ENCODE data around the gene KRTAP5-9.
"Not testable (repeated sequence)": the region's sequence is repeated elsewhere in the genome, so short reads cannot be mapped to it uniquely, and the experiment has no call there.

KRTAP5-9 gene

DNA sequence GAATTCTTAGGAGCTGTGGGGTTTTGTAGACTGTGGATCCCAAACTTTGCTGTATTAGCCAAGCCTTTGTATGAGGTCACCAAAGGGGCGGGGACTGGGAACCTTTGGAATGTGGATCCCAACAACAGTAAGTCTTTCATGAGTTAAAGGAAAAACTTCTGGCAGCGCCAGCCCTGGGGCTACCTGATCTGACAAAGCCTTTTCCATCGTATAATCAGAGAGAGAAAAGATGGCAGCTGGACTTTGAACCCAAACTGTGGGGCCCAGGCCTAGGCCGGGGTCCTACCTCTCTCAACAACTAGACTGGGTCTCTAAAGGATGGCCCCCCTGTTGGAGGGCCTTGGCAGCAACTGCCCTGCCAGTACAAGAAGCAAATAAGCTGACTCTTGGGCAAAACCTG, 40.1 kb downstream of the KRTAP5-9 start:
- DNase-seq = not testable (repeated sequence)

DNA sequence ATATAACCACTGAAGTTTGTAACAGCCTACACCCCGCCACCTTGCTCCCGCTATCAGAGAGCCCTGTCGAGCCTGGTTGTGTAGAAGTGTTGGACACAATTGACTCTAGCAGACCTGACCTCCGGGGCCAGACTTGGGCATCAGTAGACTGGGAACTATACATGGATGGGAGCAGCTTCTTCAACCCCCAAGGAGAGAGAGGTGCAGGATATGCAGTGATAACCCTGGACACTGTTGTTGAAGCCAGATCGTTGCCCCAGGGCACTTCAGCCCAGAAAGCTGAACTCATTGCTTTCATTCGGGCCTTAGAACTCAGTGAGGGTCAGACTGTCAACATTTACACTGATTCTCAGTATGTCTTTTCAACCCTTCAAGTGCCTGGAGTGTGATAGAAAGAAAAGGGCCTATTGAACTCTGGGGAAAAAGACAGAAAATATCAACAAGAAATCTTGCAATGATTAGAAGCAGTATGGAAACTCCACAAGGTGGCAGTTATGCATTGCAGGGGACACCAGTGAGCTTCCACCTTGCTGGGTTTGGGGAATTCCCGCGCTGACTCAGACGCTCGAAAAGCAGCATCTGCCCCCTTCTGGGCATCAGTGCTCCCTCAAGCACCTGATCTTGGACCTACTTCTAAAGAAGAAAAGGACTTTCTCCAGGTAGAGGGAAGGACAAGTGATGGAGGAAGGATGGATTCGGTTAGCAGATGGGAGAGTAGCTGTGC, 40.8 kb downstream of the KRTAP5-9 start:
- not testable (repeated sequence) for DNase-seq

- DNase-seq = not testable (repeated sequence)
These were observed 41.3 kb downstream of the KRTAP5-9 start for GRCh38 chr11:71589546-71589920.

Data from central memory CD4-positive, alpha-beta T cell (primary cell).